ENCODE data around the gene CNPY2. TPM values are rescaled to one million over a fixed set of nuclear protein-coding genes. Genes with fewer than 3 reads are reported as not detected.

Gene CNPY2
- polyA plus RNA-seq (2013), result 99.8 TPM

DNA sequence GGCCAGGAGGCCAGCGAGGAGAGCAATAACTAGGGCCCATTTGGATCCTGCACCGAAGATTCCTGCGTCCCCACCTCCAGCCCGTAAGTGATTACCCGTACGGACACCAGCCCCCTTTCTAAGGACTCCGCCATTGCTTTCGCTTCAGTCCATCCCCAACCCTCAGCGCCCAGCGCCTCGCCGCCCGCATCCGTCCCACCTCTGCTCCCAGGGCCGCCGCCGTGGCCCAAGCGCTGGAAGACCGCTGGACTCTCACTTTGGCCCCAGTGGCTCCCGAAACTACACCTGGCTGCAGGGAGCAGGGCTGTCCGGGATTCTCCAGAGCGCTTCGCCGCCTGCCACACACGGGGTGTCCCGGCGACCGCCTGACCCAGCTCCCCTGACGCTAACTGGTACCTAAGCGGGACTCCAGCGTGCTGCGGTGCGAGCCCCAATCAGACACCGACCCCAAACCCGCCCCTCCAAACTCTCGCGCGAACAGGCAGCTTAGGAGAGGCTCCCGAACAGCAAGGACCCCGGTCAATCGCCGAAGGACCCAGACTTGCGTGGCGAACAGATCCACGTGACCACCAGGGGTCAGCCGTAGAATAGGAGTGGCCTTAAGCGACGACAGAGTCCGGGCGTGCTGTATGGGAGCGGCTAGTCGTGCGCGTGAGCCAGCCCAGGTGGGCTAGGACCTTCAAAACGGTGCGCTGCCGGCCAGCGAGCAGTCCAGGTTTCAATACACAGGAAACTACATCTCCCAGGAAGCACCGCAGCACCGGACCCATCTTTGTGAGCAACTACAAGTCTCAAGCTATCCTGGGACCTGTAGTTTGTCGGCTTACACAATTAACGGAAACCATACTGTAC, at the start of gene CNPY2:
CNPY2 (minus strand) TSS at position 367 of the 852 bp plus-strand sequence. CDS start 771 bp downstream, outside the sequence.
- H3K36me3 ChIP-seq (ENCODE audit: control insufficient read depth in 4 of 4, insufficient read depth in 4 of 4, low read length in 3 of 4), result peaks cover 10 to 40% (median 19%) of the 10 kb centered on the region in 4 experiments
- WGBS (ENCODE audit: insufficient coverage), result 0% methylated on average over 58 of the region's 62 CpGs
- CTCF ChIA-PET, result interaction anchor here (0.6 to 3.1 kb wide), 14 partner anchors 11 to 287 kb away, joined by 3 to 19 read pairs (median 4); partner anchors contain the start of genes ANKRD52, PAN2 and STAT2

GRCh38 chr12:56362130-56363059, 46.6 kb upstream of the CNPY2 start, which contains the start of gene APOF:
Gene APOF (minus strand): TSS chr12:56362857. CDS start chr12:56362745, 112 bp downstream.
- WGBS (ENCODE audit: insufficient coverage), result 100% methylated on average over 8 of the region's 10 CpGs
- Histone ChIP-seq H3K27ac (ENCODE audit: insufficient read depth in 1 of 2, low read depth in 1 of 2, low read length in 2 of 2, poor library complexity in 1 of 2, severe bottlenecking in 2 of 2) (no peak within 1 kb of the TSS), H3K27me3 (replicated peaks in 2 of 5; ENCODE audit: control insufficient read depth in 4 of 5, insufficient read depth in 5 of 5, low read length in 4 of 5) (no peaks in the 10 kb centered on the region), H3K36me3 (ENCODE audit: control insufficient read depth in 4 of 4, insufficient read depth in 4 of 4, low read length in 3 of 4) (no peaks in the 10 kb centered on the region), H3K9me3 (ENCODE audit: control extremely low read depth in 1 of 5, control insufficient read depth in 4 of 5, insufficient read depth in 2 of 5, low read depth in 1 of 5, low read length in 4 of 5) (no peaks in the 10 kb centered on the region), H3K4me3 (ENCODE audit: control insufficient read depth in 1 of 7, extremely low read depth in 1 of 7, insufficient read depth in 4 of 7, low read depth in 2 of 7, low read length in 6 of 7) (no peak within 1 kb of the TSS), H3K4me1 (ENCODE audit: control extremely low read depth in 1 of 4, control insufficient read depth in 4 of 4, insufficient read depth in 4 of 4, low read length in 3 of 4) (peaks cover 14 to 19% (median 16%) of the 10 kb centered on the region in 4 experiments)
- ChIA-PET POLR2A (no interaction called here), CTCF (interaction anchor here (1.7 kb wide), 2 partner anchors 14 to 51 kb away, joined by 3 to 5 read pairs; no protein-coding TSS in a partner anchor)
- DNase-seq, result no peak

More for the DNA sequence above, at the start of gene CNPY2:
- H3K27me3 ChIP-seq (replicated peaks in 2 of 5; ENCODE audit: control insufficient read depth in 4 of 5, insufficient read depth in 5 of 5, low read length in 4 of 5), result no peaks in the 10 kb centered on the region
- peak within 1 kb of the TSS; percentile 71 to 98 (median 94) for H3K4me3 ChIP-seq (ENCODE audit: control insufficient read depth in 1 of 7, extremely low read depth in 1 of 7, insufficient read depth in 4 of 7, low read depth in 2 of 7, low read length in 6 of 7)
- peaks cover 6 to 18% (median 17%) of the 10 kb centered on the region in 4 experiments for H3K4me1 ChIP-seq (ENCODE audit: control extremely low read depth in 1 of 4, control insufficient read depth in 4 of 4, insufficient read depth in 4 of 4, low read length in 3 of 4)
- DNase-seq, result peak; percentile 95 to 98 (median 97)
- H3K27ac ChIP-seq (ENCODE audit: insufficient read depth in 1 of 2, low read depth in 1 of 2, low read length in 2 of 2, poor library complexity in 1 of 2, severe bottlenecking in 2 of 2), result peak within 1 kb of the TSS; percentile 91 to 94
- POLR2A ChIA-PET, result interaction anchor here (0.9 to 2.0 kb wide), 6 partner anchors 8 to 198 kb away, joined by 3 to 28 read pairs (median 6); partner anchors contain the start of genes CS, PAN2, STAT2 and ZC3H10
- no peaks in the 10 kb centered on the region for H3K9me3 ChIP-seq (ENCODE audit: control extremely low read depth in 1 of 5, control insufficient read depth in 4 of 5, insufficient read depth in 2 of 5, low read depth in 1 of 5, low read length in 4 of 5)

- 98% methylated on average over 7 of the region's 8 CpGs for WGBS (ENCODE audit: insufficient coverage)
- DNase-seq, result no peak
- CTCF ChIA-PET, result interaction anchor here (1.7 kb wide), 2 partner anchors 15 to 50 kb away, joined by 3 to 5 read pairs; no protein-coding TSS in a partner anchor
These were observed 45.8 kb upstream of the CNPY2 start for GRCh38 chr12:56361487-56362129.

DNA sequence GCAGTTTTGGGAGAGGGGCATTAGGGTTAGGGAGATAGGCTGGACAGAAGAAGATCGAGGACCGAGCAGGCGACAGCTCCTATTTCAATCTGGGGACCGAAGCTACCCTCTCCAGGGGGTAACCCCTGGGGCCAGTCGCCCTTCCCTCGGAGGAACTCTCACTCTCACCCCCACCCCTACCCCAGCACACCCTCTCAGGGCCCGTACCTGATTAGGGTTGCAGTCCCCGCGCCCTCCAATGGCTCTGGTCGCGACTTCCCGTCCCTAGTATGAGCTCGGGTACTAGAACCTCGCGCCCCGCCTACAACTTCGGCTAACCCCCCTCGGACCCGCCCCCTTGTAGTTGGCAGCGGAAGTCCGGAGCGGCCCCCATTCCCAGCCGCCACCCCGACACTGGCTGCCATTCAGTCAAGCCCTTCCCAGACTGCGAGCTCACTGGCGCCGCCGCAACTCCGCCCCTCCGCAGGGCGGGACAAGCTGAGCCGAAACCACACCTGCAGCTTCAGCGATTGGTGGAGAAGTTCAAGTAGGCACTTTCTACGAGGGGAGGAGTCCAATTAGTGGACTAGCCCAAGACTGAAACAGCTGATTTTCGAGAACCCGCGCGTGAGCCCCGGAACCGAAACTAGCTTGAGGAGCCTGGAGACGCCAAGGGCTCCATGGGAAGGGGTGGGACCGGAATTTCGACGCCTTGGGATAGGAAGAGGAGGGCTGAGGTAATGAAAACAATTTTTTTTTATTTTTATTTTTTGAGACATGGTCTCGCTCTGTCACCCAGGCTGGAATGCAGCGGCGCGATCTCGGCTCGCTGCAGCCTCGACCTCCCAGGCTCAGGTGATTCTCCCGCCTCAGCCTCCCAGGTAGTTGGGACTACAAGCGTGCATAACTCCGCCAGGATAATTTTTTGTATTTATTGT, 44.3 kb upstream of the CNPY2 start, which contains the start of gene STAT2:
STAT2 (minus strand) TSS at position 257 of the 917 bp plus-strand sequence. CDS start 3,536 bp downstream, outside the sequence.
- peaks cover 14 to 19% (median 16%) of the 10 kb centered on the region in 4 experiments for H3K4me1 ChIP-seq (ENCODE audit: control extremely low read depth in 1 of 4, control insufficient read depth in 4 of 4, insufficient read depth in 4 of 4, low read length in 3 of 4)
- no peaks in the 10 kb centered on the region for H3K27me3 ChIP-seq (replicated peaks in 2 of 5; ENCODE audit: control insufficient read depth in 4 of 5, insufficient read depth in 5 of 5, low read length in 4 of 5)
- peak; percentile 100 for DNase-seq
- WGBS (ENCODE audit: insufficient coverage), result under 1% methylated on average over 47 of the region's 54 CpGs
- peaks cover 5 to 13% (median 13%) of the 10 kb centered on the region in 4 experiments for H3K36me3 ChIP-seq (ENCODE audit: control insufficient read depth in 4 of 4, insufficient read depth in 4 of 4, low read length in 3 of 4)
- H3K4me3 ChIP-seq (ENCODE audit: control insufficient read depth in 1 of 7, extremely low read depth in 1 of 7, insufficient read depth in 4 of 7, low read depth in 2 of 7, low read length in 6 of 7), result peak within 1 kb of the TSS; percentile 60 to 99 (median 96)
- POLR2A ChIA-PET, result interaction anchor here (1.2 to 1.5 kb wide), 6 partner anchors 13 to 44 kb away, joined by 3 to 9 read pairs (median 7); partner anchors contain the start of genes CNPY2, IL23A and PAN2
- no peaks in the 10 kb centered on the region for H3K9me3 ChIP-seq (ENCODE audit: control extremely low read depth in 1 of 5, control insufficient read depth in 4 of 5, insufficient read depth in 2 of 5, low read depth in 1 of 5, low read length in 4 of 5)
- peak within 1 kb of the TSS; percentile 64 to 88 for H3K27ac ChIP-seq (ENCODE audit: insufficient read depth in 1 of 2, low read depth in 1 of 2, low read length in 2 of 2, poor library complexity in 1 of 2, severe bottlenecking in 2 of 2)
- CTCF ChIA-PET, result interaction anchor here (0.7 to 2.8 kb wide), 12 partner anchors 11 to 113 kb away, joined by 3 to 9 read pairs (median 5); partner anchors contain the start of genes CNPY2 and PAN2

More at GRCh38 chr12:56361487-56362129, 45.8 kb upstream of the CNPY2 start:
- peaks cover 14 to 19% (median 16%) of the 10 kb centered on the region in 4 experiments for H3K4me1 ChIP-seq (ENCODE audit: control extremely low read depth in 1 of 4, control insufficient read depth in 4 of 4, insufficient read depth in 4 of 4, low read length in 3 of 4)
- no peak overlapping the region for H3K4me3 ChIP-seq (ENCODE audit: control insufficient read depth in 1 of 7, extremely low read depth in 1 of 7, insufficient read depth in 4 of 7, low read depth in 2 of 7, low read length in 6 of 7)
- no peaks in the 10 kb centered on the region for H3K9me3 ChIP-seq (ENCODE audit: control extremely low read depth in 1 of 5, control insufficient read depth in 4 of 5, insufficient read depth in 2 of 5, low read depth in 1 of 5, low read length in 4 of 5)
- no peaks in the 10 kb centered on the region for H3K36me3 ChIP-seq (ENCODE audit: control insufficient read depth in 4 of 4, insufficient read depth in 4 of 4, low read length in 3 of 4)
- POLR2A ChIA-PET, result interaction anchor here (0.6 kb wide), 1 partner anchor 16 kb away, joined by 3 read pairs; no protein-coding TSS in a partner anchor
- no peaks in the 10 kb centered on the region for H3K27me3 ChIP-seq (replicated peaks in 2 of 5; ENCODE audit: control insufficient read depth in 4 of 5, insufficient read depth in 5 of 5, low read length in 4 of 5)
- no peak overlapping the region for H3K27ac ChIP-seq (ENCODE audit: insufficient read depth in 1 of 2, low read depth in 1 of 2, low read length in 2 of 2, poor library complexity in 1 of 2, severe bottlenecking in 2 of 2)

DNA sequence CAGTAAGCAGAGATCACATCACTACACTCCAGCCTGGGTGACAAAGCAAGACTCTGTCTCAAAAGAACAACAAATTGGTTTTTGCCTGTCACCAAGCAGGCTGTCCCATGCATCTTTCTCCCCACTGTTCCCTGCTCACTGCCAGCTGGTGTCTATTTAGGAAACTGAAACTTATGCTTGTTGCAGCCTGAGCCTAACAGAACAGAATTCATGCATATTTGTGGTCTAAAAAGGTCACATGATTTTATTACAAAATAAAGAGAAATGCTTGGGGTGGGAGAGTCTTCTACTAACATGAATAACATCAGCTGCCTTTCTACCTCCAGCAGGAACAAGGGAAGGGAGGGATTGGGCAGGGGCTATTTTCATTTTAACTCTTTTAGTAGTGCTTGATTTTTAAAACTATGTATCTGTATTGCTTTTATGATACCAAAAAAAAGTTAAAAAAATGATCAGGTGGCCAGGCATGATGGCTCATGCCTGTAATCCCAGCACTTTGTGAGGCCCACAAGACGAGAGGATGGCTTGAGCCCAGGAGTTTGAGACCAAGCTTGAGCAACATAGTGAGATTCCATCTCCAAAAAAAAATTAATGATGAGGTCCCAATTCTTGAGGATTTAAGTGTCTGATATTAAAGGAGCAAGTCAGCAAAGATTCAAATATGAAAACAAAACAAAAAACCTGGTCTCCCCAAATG, 43.2 kb upstream of the CNPY2 start:
- Histone ChIP-seq H3K4me3 (ENCODE audit: control insufficient read depth in 1 of 7, extremely low read depth in 1 of 7, insufficient read depth in 4 of 7, low read depth in 2 of 7, low read length in 6 of 7) (peak overlapping the region in 6 of 7 experiments; percentile 89 to 99 (median 98)), H3K27me3 (replicated peaks in 2 of 5; ENCODE audit: control insufficient read depth in 4 of 5, insufficient read depth in 5 of 5, low read length in 4 of 5) (no peaks in the 10 kb centered on the region), H3K4me1 (ENCODE audit: control extremely low read depth in 1 of 4, control insufficient read depth in 4 of 4, insufficient read depth in 4 of 4, low read length in 3 of 4) (peaks cover 14 to 19% (median 16%) of the 10 kb centered on the region in 4 experiments), H3K9me3 (ENCODE audit: control extremely low read depth in 1 of 5, control insufficient read depth in 4 of 5, insufficient read depth in 2 of 5, low read depth in 1 of 5, low read length in 4 of 5) (no peaks in the 10 kb centered on the region), H3K27ac (ENCODE audit: insufficient read depth in 1 of 2, low read depth in 1 of 2, low read length in 2 of 2, poor library complexity in 1 of 2, severe bottlenecking in 2 of 2) (peak overlapping the region; percentile 64 to 88), H3K36me3 (ENCODE audit: control insufficient read depth in 4 of 4, insufficient read depth in 4 of 4, low read length in 3 of 4) (peaks cover 13 to 25% (median 20%) of the 10 kb centered on the region in 4 experiments)
- POLR2A ChIA-PET, result interaction anchor here (1.2 to 1.4 kb wide), 4 partner anchors 12 to 43 kb away, joined by 3 to 9 read pairs (median 7); partner anchors contain the start of gene CNPY2
- CTCF ChIA-PET, result interaction anchor here (1.7 to 2.8 kb wide), 5 partner anchors 14 to 106 kb away, joined by 5 to 9 read pairs (median 7); partner anchors contain the start of genes CNPY2 and PAN2
- DNase-seq, result peak in 2 of 3 donors; percentile 46 to 58
- WGBS (ENCODE audit: insufficient coverage), result 0% methylated on average over 1 of the region's 1 CpG

All from common myeloid progenitor, CD34-positive (primary cell).